ENCODE data around the gene AXIN2. TPM values are rescaled to one million over a fixed set of nuclear protein-coding genes. Genes with fewer than 3 reads are reported as not detected.

Gene AXIN2
- total and polyA plus RNA-seq, 12 donors, result 5.7 to 19.2 (median 11.8) TPM

GRCh38 chr17:65573282-65573602, 11.8 kb upstream of the AXIN2 start:
- no peak overlapping the region for H3K27ac ChIP-seq
- no peaks in the 10 kb centered on the region for H3K36me3 ChIP-seq
- H3K4me1 ChIP-seq, result no peaks in the 10 kb centered on the region
- 76% methylated on average over 5 of the region's 5 CpGs for WGBS, 2 donors
- intact Hi-C loops (cut with DNase I), result no loop called here
- no peak overlapping the region for H3K4me3 ChIP-seq
- H3K27me3 ChIP-seq, result no peaks in the 10 kb centered on the region
- TF ChIP-seq, protein P1, sequence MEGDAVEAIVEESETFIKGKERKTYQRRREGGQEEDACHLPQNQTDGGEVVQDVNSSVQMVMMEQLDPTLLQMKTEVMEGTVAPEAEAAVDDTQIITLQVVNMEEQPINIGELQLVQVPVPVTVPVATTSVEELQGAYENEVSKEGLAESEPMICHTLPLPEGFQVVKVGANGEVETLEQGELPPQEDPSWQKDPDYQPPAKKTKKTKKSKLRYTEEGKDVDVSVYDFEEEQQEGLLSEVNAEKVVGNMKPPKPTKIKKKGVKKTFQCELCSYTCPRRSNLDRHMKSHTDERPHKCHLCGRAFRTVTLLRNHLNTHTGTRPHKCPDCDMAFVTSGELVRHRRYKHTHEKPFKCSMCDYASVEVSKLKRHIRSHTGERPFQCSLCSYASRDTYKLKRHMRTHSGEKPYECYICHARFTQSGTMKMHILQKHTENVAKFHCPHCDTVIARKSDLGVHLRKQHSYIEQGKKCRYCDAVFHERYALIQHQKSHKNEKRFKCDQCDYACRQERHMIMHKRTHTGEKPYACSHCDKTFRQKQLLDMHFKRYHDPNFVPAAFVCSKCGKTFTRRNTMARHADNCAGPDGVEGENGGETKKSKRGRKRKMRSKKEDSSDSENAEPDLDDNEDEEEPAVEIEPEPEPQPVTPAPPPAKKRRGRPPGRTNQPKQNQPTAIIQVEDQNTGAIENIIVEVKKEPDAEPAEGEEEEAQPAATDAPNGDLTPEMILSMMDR (IDR thresholded peaks at IDR 0.05), result no peak
- ATAC-seq (no peak), DNase-seq (no peak)
- no peaks in the 10 kb centered on the region for H3K9me3 ChIP-seq

DNA sequence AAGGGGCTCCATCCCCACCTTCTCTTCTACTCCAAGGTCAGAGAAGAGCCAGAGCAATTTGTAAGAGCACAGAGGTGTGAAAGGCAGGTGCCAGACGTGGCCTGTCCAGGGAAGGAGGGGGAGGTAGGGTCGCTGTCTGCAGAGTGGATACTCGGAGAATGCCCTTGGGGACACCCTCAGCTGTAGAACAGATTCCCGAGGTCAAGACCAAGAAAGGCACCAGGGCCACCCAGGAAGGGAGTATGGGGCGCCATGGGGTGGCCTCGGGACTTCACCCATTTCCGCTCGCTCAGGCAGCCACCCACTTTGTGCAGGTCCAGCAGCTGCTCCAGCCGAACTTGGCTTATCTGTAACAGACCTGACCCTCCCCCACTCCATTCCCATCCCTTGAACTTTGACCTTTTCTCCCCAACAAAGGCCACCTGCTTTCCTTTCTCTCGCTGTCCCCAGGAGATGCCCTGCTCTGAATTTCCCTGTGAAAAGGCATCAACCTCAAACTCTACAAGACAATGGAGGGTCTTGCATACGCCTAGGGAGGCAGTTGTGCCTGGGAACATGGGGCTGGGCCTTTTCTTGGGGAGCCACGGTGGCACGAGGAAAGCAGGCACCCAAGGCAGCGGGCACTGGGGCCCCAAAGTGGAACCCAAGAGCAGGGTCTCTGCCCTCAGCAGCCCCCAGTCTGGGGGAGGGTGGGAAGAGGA, 11.3 kb upstream of the AXIN2 start:
- no peak for ATAC-seq
- intact Hi-C loops (cut with DNase I), result no loop called here
- WGBS, 2 donors, result 68 to 73% methylated on average over 14 of the region's 14 CpGs
- H3K36me3 ChIP-seq, result no peaks in the 10 kb centered on the region
- no peak for DNase-seq
- no peak overlapping the region for H3K4me3 ChIP-seq
- TF ChIP-seq, protein P1 (IDR thresholded peaks at IDR 0.05), result no peak
- H3K27me3 ChIP-seq, result no peaks in the 10 kb centered on the region
- H3K9me3 ChIP-seq, result no peaks in the 10 kb centered on the region
- no peak overlapping the region for H3K27ac ChIP-seq
- no peaks in the 10 kb centered on the region for H3K4me1 ChIP-seq

DNA sequence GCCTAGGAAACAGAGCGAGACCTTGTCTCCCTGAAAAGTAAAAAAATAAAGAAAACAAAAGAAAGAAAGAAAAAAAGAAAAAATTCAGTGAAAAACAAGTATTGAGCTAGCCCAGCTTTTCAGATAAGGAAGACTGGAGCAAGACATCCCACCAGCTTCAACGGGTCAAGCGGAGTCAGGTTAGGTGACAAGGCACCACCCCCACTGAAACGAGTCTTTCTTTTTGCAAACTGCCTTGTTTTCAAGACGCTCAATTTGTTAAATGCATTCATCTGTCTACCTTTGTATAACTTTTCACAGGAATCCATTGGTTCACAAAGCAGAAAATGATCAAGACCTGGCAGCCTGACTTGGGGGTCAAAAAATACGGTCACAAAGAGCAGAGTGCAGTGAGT, 10.7 kb upstream of the AXIN2 start:
- DNase-seq (no peak), ATAC-seq (no peak)
- Histone ChIP-seq H3K9me3 (no peaks in the 10 kb centered on the region), H3K4me3 (no peak overlapping the region), H3K27ac (no peak overlapping the region), H3K27me3 (no peaks in the 10 kb centered on the region), H3K36me3 (no peaks in the 10 kb centered on the region), H3K4me1 (no peaks in the 10 kb centered on the region)
- TF ChIP-seq, protein P1 (IDR thresholded peaks at IDR 0.05), result no peak
- intact Hi-C loops (cut with DNase I), result no loop called here
- 63 to 66% methylated on average over 6 of the region's 6 CpGs for whole genome bisulfite sequencing, 2 donors

GRCh38 chr17:65568918-65569317, 7.5 kb upstream of the AXIN2 start:
- intact Hi-C loops (cut with DNase I), result loop anchor here in 3 of 10 donors (10.0 kb wide), 4 partner anchors 166 to 356 kb away; no protein-coding TSS in a partner anchor
- DNase-seq, result no peak
- 94% methylated on average over 8 of the region's 8 CpGs for WGBS, 2 donors

More at GRCh38 chr17:65568918-65569317, 7.5 kb upstream of the AXIN2 start:
- no peak for ATAC-seq
- H3K4me3 ChIP-seq, result no peak overlapping the region
- H3K9me3 ChIP-seq, result no peaks in the 10 kb centered on the region
- H3K36me3 ChIP-seq, result no peaks in the 10 kb centered on the region
- H3K4me1 ChIP-seq, result peaks cover 0 to 13% (median 4%) of the 10 kb centered on the region in 9 donors
- H3K27ac ChIP-seq, result no peak overlapping the region
- TF ChIP-seq, protein P1 (IDR thresholded peaks at IDR 0.05), result no peak
- no peaks in the 10 kb centered on the region for H3K27me3 ChIP-seq
